Fibroblast of peridontal ligament (primary cell): ENCODE data around the gene RASSF4.

Source experiments
- DNase-seq: peaks from one replicate; pipeline ENCODE4 v3.0.0-alpha.2; 2010; ENCODE audit errors: extremely low read depth

Gene RASSF4

GRCh38 chr10:44962870-44963738, 3.5 kb downstream of the RASSF4 start:
- DNase-seq, result no peak

GRCh38 chr10:44963772-44964633, 4.4 kb downstream of the RASSF4 start:
- no peak for DNase-seq

- DNase-seq, result no peak
Observed at GRCh38 chr10:44965104-44965503, 5.5 kb downstream of the RASSF4 start.

- DNase-seq, result no peak
Observed at GRCh38 chr10:44965651-44966097, 6.1 kb downstream of the RASSF4 start.

GRCh38 chr10:44966129-44966815, 6.7 kb downstream of the RASSF4 start:
- no peak for DNase-seq

- no peak for DNase-seq
Observed at GRCh38 chr10:44966816-44967509, 7.4 kb downstream of the RASSF4 start.

- no peak for DNase-seq
Observed at GRCh38 chr10:44967616-44968015, 8.0 kb downstream of the RASSF4 start.

GRCh38 chr10:44968091-44968490, 8.5 kb downstream of the RASSF4 start:
- peak; percentile 75 for DNase-seq

GRCh38 chr10:44968500-44969400, 9.1 kb downstream of the RASSF4 start:
- no peak for DNase-seq

- no peak for DNase-seq
Observed at GRCh38 chr10:44969854-44970253, 10.3 kb downstream of the RASSF4 start.

- no peak for DNase-seq
Observed at GRCh38 chr10:44970812-44971395, 11.3 kb downstream of the RASSF4 start.

- DNase-seq, result no peak
Observed at GRCh38 chr10:44971434-44971833, 11.8 kb downstream of the RASSF4 start.

- DNase-seq, result no peak
Observed at GRCh38 chr10:44971935-44972757, 12.5 kb downstream of the RASSF4 start.

GRCh38 chr10:44972874-44973306, 13.3 kb downstream of the RASSF4 start:
- no peak for DNase-seq

- DNase-seq, result no peak
Observed at GRCh38 chr10:44973323-44974081, 13.9 kb downstream of the RASSF4 start.

- DNase-seq, result no peak
Observed at GRCh38 chr10:44974082-44974627, 14.6 kb downstream of the RASSF4 start.

GRCh38 chr10:44974628-44975430, 15.2 kb downstream of the RASSF4 start:
- peak; percentile 41 for DNase-seq
